H9 (cell line): ENCODE results near the gene THEM5. TPM values are rescaled to one million over a fixed set of nuclear protein-coding genes. Genes with fewer than 3 reads are reported as not detected.

Experiments used
- DNase-seq: peaks from one replicate; pipeline ENCODE4 v3.0.0-alpha.2; 2017
- H2AFZ ChIP-seq: one replicate; pipeline ENCODE4 v1.6.1; 2013; ENCODE audit warnings: mild to moderate bottlenecking, low read length, control low read depth, moderate library complexity
- H2AK5ac ChIP-seq: 2 replicates; pipeline ENCODE4 v1.6.1; 2013; ENCODE audit warnings: low read length, control low read depth, mixed read lengths; ENCODE audit not compliant: insufficient read length
- H2BK120ac ChIP-seq: one replicate; pipeline ENCODE4 v1.6.1; 2013; ENCODE audit warnings: low read depth, mild to moderate bottlenecking, low read length, control low read depth, inconsistent platforms; ENCODE audit not compliant: poor library complexity, severe bottlenecking
- H2BK12ac ChIP-seq: 2 replicates; pipeline ENCODE4 v1.6.1; 2013; ENCODE audit warnings: low read length, control low read depth, mixed read lengths, low read depth; ENCODE audit not compliant: insufficient read length
- H2BK15ac ChIP-seq: 2 replicates; pipeline ENCODE4 v1.6.1; 2013; ENCODE audit warnings: low read depth, low read length, control low read depth
- H2BK20ac ChIP-seq: one replicate; pipeline ENCODE4 v1.6.1; 2013; ENCODE audit warnings: low read depth, mild to moderate bottlenecking, low read length, control low read depth, inconsistent platforms; ENCODE audit not compliant: poor library complexity, severe bottlenecking
- H2BK5ac ChIP-seq: 2 replicates; pipeline ENCODE4 v1.6.1; 2013; ENCODE audit warnings: low read length, control low read depth, mixed read lengths; ENCODE audit not compliant: insufficient read length
- H3K14ac ChIP-seq: 2 replicates; pipeline ENCODE4 v1.6.1; 2013; ENCODE audit warnings: low read length, control low read depth; ENCODE audit not compliant: insufficient read depth
- H3K18ac ChIP-seq: 2 replicates; pipeline ENCODE4 v1.6.1; 2013; ENCODE audit warnings: low read depth, mild to moderate bottlenecking, mixed read lengths, low read length, control low read depth; ENCODE audit not compliant: insufficient read length
- H3K23ac ChIP-seq: 2 replicates; pipeline ENCODE4 v1.6.1; 2013; ENCODE audit warnings: low read length, control low read depth, mixed read lengths, low read depth; ENCODE audit not compliant: insufficient read length
- H3K23me2 ChIP-seq: 2 replicates; pipeline ENCODE4 v1.6.1; 2013; ENCODE audit warnings: low read depth, mild to moderate bottlenecking, mixed read lengths, low read length, control low read depth; ENCODE audit not compliant: insufficient read length, poor library complexity, severe bottlenecking
- H3K27ac ChIP-seq: 2 replicates; pipeline ENCODE4 v1.5.1; 2013; ENCODE audit warnings: low read length, control low read depth, mixed read lengths, low read depth; ENCODE audit not compliant: insufficient read length
- H3K27me3 ChIP-seq: 2 replicates; pipeline ENCODE4 v1.6.1; 2013; ENCODE audit warnings: low read length, control low read depth, inconsistent platforms; ENCODE audit not compliant: insufficient read depth
- H3K4ac ChIP-seq: 2 replicates; pipeline ENCODE4 v1.6.1; 2013; ENCODE audit warnings: low read depth, mild to moderate bottlenecking, control low read depth, inconsistent platforms, low read length, moderate library complexity
- H3K4me1 ChIP-seq: 2 replicates; pipeline ENCODE4 v1.6.1; 2013; ENCODE audit warnings: low read length, control low read depth, inconsistent platforms; ENCODE audit not compliant: insufficient read depth
- H3K4me2 ChIP-seq: 2 replicates; pipeline ENCODE4 v1.6.1; 2013; ENCODE audit warnings: low read length, control low read depth, mixed read lengths; ENCODE audit not compliant: insufficient read length, insufficient read depth
- H3K56ac ChIP-seq: 2 replicates; pipeline ENCODE4 v1.6.1; 2013; ENCODE audit warnings: low read depth, mild to moderate bottlenecking, mixed read lengths, low read length, control low read depth; ENCODE audit not compliant: insufficient read length
- H3K79me1 ChIP-seq: 2 replicates; pipeline ENCODE4 v1.6.1; 2013; ENCODE audit warnings: low read depth, mild to moderate bottlenecking, moderate library complexity, low read length, control low read depth, inconsistent platforms; ENCODE audit not compliant: insufficient read depth, poor library complexity, severe bottlenecking
- H3K79me2 ChIP-seq: 2 replicates; pipeline ENCODE4 v1.6.1; 2013; ENCODE audit warnings: low read length, control low read depth, inconsistent platforms; ENCODE audit not compliant: insufficient read depth
- H3K9ac ChIP-seq: 2 replicates; pipeline ENCODE4 v1.6.1; 2013; ENCODE audit warnings: low read length, control low read depth, mixed read lengths; ENCODE audit not compliant: insufficient read length; ENCODE audit errors: extremely low read depth
- H3K9me3 ChIP-seq: one replicate; pipeline ENCODE4 v1.6.1; 2013; ENCODE audit warnings: low read depth, low read length, inconsistent platforms; ENCODE audit not compliant: control insufficient read depth
- H3T11ph ChIP-seq: one replicate; pipeline ENCODE4 v1.6.1; 2013; ENCODE audit warnings: mild to moderate bottlenecking, low read length, control low read depth, inconsistent platforms
- H4K20me1 ChIP-seq: one replicate; pipeline ENCODE4 v1.6.1; 2013; ENCODE audit not compliant: control insufficient read depth, insufficient read length, insufficient read depth
- H4K5ac ChIP-seq: 2 replicates; pipeline ENCODE4 v1.6.1; 2013; ENCODE audit warnings: low read depth, mild to moderate bottlenecking, mixed read lengths, low read length, control low read depth; ENCODE audit not compliant: insufficient read length
- H4K8ac ChIP-seq: replicated peaks from 2 replicates; pipeline ENCODE4 v1.6.1; 2013; ENCODE audit warnings: low read length, control low read depth, mixed read lengths, low read depth; ENCODE audit not compliant: insufficient read length
- H4K91ac ChIP-seq: 2 replicates; pipeline ENCODE4 v1.6.1; 2013; ENCODE audit warnings: low read depth, mild to moderate bottlenecking, moderate library complexity, mixed read lengths, low read length, control low read depth; ENCODE audit not compliant: insufficient read length
- H3K27ac Mint-ChIP-seq, 3 experiments: 2 replicates in 2 of 3; 3 replicates in 1 of 3; pipeline ENCODE4 v1.8.0; 2020 to 2021; ENCODE audit warnings: mixed read lengths in 3 of 3, mild to moderate bottlenecking in 1 of 3, moderate library complexity in 1 of 3
- H3K27me3 Mint-ChIP-seq: 2 replicates; pipeline ENCODE4 v1.8.0; 2021; ENCODE audit warnings: low read depth, mild to moderate bottlenecking, moderate library complexity, mixed read lengths
- H3K36me3 Mint-ChIP-seq, 3 experiments: 2 replicates in 2 of 3; 3 replicates in 1 of 3; pipeline ENCODE4 v1.8.0; 2020 to 2021; ENCODE audit warnings: low read depth in 3 of 3, mixed read lengths in 3 of 3; ENCODE audit not compliant: insufficient read depth in 1 of 3
- H3K4me1 Mint-ChIP-seq, 2 experiments: 2 replicates each; pipeline ENCODE4 v1.8.0; 2020; ENCODE audit warnings: mixed read lengths in 2 of 2
- H3K4me3 Mint-ChIP-seq, 2 experiments: 2 replicates in 1 of 2; 3 replicates in 1 of 2; pipeline ENCODE4 v1.8.0; 2020 to 2021; ENCODE audit warnings: mild to moderate bottlenecking in 2 of 2, mixed read lengths in 2 of 2, moderate library complexity in 1 of 2
- H3K9me3 Mint-ChIP-seq, 2 experiments: 2 replicates in 1 of 2; 3 replicates in 1 of 2; pipeline ENCODE4 v1.8.0; 2020; ENCODE audit warnings: mild to moderate bottlenecking in 2 of 2, mixed read lengths in 2 of 2, moderate library complexity in 1 of 2
- WGBS: extraction: QIAGEN DNeasy Blood & Tissue Kit; methylation state at CpG from one replicate; pipeline ENCODE4 v1.1.7; 2013; ENCODE audit warnings: missing lambda C conversion rate, low lambda C conversion rate, mixed read lengths; ENCODE audit not compliant: insufficient read length; ENCODE audit errors: extremely low coverage; 5-methylcytosine and 5-hydroxymethylcytosine counted together
- total RNA-seq: library from RNA; stranded (reverse); gene quantifications from 2 replicates; pipeline ENCODE4 v1.2.1, GENCODE V29; 2021
- TF ChIP-seq, protein P1 (sequence below): fragments of 200-600 bp; sonication (generic); conservative IDR thresholded peaks from 3 replicates; pipeline ENCODE4 v1.8.0; 2021; ENCODE audit warnings: antibody characterized with exemption, mild to moderate bottlenecking

Gene THEM5
- total RNA-seq, 1 experiment from 2014 or later, result not detected

DNA sequence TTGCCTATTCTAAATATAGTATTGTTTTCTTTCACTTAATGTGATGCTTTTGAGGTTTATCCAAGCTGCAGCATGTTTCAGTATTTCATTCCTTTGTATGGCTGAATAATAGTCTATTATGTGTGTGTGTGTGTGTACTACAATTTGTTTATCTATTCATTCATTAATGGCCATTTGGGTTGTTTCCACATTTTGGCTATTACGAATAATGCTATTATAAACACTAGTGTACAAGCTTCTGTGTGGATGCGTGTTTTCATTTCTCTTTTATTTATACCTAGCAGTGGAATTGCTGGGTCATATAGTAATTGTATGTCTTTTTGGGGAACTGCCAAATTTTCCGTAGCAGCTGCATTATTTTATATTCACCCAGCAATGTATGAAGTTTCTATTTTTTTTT, 15.0 kb upstream of the THEM5 start:
- no peak overlapping the region for H3K18ac ChIP-seq
- no peak for DNase-seq
- no peaks in the 10 kb centered on the region for H3K9me3 ChIP-seq
- H3K79me1 ChIP-seq, result no peaks in the 10 kb centered on the region
- no CpG with 5 or more reads among the region's 3 CpGs for WGBS
- H3K4me2 ChIP-seq, result no peak overlapping the region
- TF ChIP-seq, protein P1, sequence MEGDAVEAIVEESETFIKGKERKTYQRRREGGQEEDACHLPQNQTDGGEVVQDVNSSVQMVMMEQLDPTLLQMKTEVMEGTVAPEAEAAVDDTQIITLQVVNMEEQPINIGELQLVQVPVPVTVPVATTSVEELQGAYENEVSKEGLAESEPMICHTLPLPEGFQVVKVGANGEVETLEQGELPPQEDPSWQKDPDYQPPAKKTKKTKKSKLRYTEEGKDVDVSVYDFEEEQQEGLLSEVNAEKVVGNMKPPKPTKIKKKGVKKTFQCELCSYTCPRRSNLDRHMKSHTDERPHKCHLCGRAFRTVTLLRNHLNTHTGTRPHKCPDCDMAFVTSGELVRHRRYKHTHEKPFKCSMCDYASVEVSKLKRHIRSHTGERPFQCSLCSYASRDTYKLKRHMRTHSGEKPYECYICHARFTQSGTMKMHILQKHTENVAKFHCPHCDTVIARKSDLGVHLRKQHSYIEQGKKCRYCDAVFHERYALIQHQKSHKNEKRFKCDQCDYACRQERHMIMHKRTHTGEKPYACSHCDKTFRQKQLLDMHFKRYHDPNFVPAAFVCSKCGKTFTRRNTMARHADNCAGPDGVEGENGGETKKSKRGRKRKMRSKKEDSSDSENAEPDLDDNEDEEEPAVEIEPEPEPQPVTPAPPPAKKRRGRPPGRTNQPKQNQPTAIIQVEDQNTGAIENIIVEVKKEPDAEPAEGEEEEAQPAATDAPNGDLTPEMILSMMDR, result no peak
- no peak overlapping the region for H4K5ac ChIP-seq
- H2BK12ac ChIP-seq, result no peak overlapping the region
- H3K27ac ChIP-seq, result no peak overlapping the region
- Mint-ChIP-seq H3K4me3 (no peak overlapping the region), H3K4me1 (peaks cover 15% of the 10 kb centered on the region in 2 experiments), H3K27ac (no peak overlapping the region), H3K36me3 (no peaks in the 10 kb centered on the region; a peak in 1 of 7 replicates), H3K9me3 (no peaks in the 10 kb centered on the region), H3K27me3 (peaks cover 45% of the 10 kb centered on the region)
- H2BK15ac ChIP-seq, result no peak overlapping the region
- no peak overlapping the region for H3K4ac ChIP-seq
- no peaks in the 10 kb centered on the region for H4K20me1 ChIP-seq
- H3K4me1 ChIP-seq, result no peaks in the 10 kb centered on the region
- no peak overlapping the region for H2BK120ac ChIP-seq
- no peaks in the 10 kb centered on the region for H3K79me2 ChIP-seq
- H3K23ac ChIP-seq, result no peak overlapping the region
- H3K56ac ChIP-seq, result no peak overlapping the region
- no peak overlapping the region for H2AFZ ChIP-seq
- no peak overlapping the region for H3T11ph ChIP-seq
- no peaks in the 10 kb centered on the region for H3K23me2 ChIP-seq
- H3K27me3 ChIP-seq, result peaks cover 2% of the 10 kb centered on the region; the same call in 1 of the 2 replicates
- no peak overlapping the region for H4K8ac ChIP-seq
- no peak overlapping the region for H2BK20ac ChIP-seq
- H2AK5ac ChIP-seq, result no peak overlapping the region
- no peak overlapping the region for H3K14ac ChIP-seq
- no peak overlapping the region for H2BK5ac ChIP-seq
- H4K91ac ChIP-seq, result no peak overlapping the region
- H3K9ac ChIP-seq, result no peak overlapping the region
